Panc1 (cell line): ENCODE data around the gene YIF1A. TPM values are rescaled to one million over a fixed set of nuclear protein-coding genes. Genes with fewer than 3 reads are reported as not detected.
A peak's percentile ranks its signal among the peaks of the same experiment; 100 is the strongest.

Experiments used
- ATAC-seq: fragments of 200-7000 bp; cut with Tn5 transposase; 2 replicates; pipeline ENCODE4 v1.9.1; 2020; ENCODE audit warnings: mild to moderate bottlenecking, moderate library complexity
- BruUV-seq: library from RNA; stranded (reverse); fragments of 400-500 nt; replicated peaks from 2 replicates; lab custom pipeline; 2021; lab: Mats Ljungman, UMichigan
- CTCF ChIA-PET: fragments of 300-600 bp; sonication (Branson Sonifier 250); formaldehyde crosslinking; loops from one replicate; lab custom pipeline; 2022; ENCODE audit warnings: antibody characterized with exemption; lab: Charles Lee
- POLR2A ChIA-PET: fragments of 300-600 bp; sonication (Branson Sonifier 250); formaldehyde crosslinking; loops from one replicate; lab custom pipeline; 2022; ENCODE audit warnings: antibody characterized with exemption; lab: Charles Lee
- DNase-seq: peaks from one replicate; pipeline ENCODE4 v3.0.0-alpha.2; 2010; ENCODE audit warnings: low read depth, low spot score
- H3K27ac ChIP-seq: 2 replicates; pipeline ENCODE4 v1.5.1; 2011; ENCODE audit warnings: mild to moderate bottlenecking, low read length, inconsistent platforms
- H3K27me3 ChIP-seq: fragments of 200-500 bp; sonication (Bioruptor generic); 2 replicates; pipeline ENCODE4 v1.6.0; 2014; ENCODE audit warnings: low read length, inconsistent platforms; ENCODE audit not compliant: control insufficient read depth, insufficient read depth
- H3K36me3 ChIP-seq: fragments of 200-500 bp; sonication (Bioruptor generic); 2 replicates; pipeline ENCODE4 v1.5.1; 2014; ENCODE audit warnings: inconsistent platforms, mild to moderate bottlenecking, low read length, moderate library complexity; ENCODE audit not compliant: control insufficient read depth, insufficient read depth
- H3K4me1 ChIP-seq: 2 replicates; pipeline ENCODE4 v1.5.1; 2011; ENCODE audit warnings: inconsistent platforms, mild to moderate bottlenecking, low read length, moderate library complexity; ENCODE audit not compliant: control insufficient read depth, insufficient read depth
- H3K4me3 ChIP-seq, 2 experiments: 2 replicates each; pipeline ENCODE4 v1.5.1; 2011 to 2012; ENCODE audit warnings: low read depth in 2 of 2, low read length in 2 of 2, mild to moderate bottlenecking in 2 of 2, inconsistent platforms in 1 of 2, moderate library complexity in 1 of 2
- H3K9me3 ChIP-seq: fragments of 200-500 bp; sonication (Bioruptor generic); 2 replicates; pipeline ENCODE4 v1.5.1; 2014; ENCODE audit warnings: low read depth, mild to moderate bottlenecking, inconsistent platforms, low read length, moderate library complexity; ENCODE audit not compliant: control insufficient read depth, insufficient read depth
- POLR2AphosphoS5 ChIP-seq: IDR thresholded peaks from 2 replicates; pipeline ENCODE4 v1.6.1; 2012; ENCODE audit warnings: mild to moderate bottlenecking, low read depth, low read length, moderate library complexity
- SIN3A ChIP-seq: IDR thresholded peaks from 2 replicates; pipeline ENCODE4 v1.6.1; 2012; ENCODE audit warnings: low read depth, mild to moderate bottlenecking, low read length, moderate library complexity, borderline replicate concordance; ENCODE audit not compliant: insufficient read depth
- TCF7L2 ChIP-seq: IDR thresholded peaks from 2 replicates; pipeline ENCODE4 v1.6.1; 2011; ENCODE audit warnings: mild to moderate bottlenecking, low read depth, low read length, inconsistent platforms
- in situ Hi-C: cut with HindIII; loops from 2 replicates; pipeline ENCODE4 v1.10.0; 2016; ENCODE audit warnings: low sequenced_read_pairs, low pct_unique_long_range_greater_than_20kb
- intact Hi-C: fragments of 100-400 bp; cut with micrococcal nuclease; formaldehyde crosslinking; loops from one replicate; pipeline ENCODE4 v1.10.0; 2022; ENCODE audit not compliant: unreplicated experiment
- total RNA-seq: library from RNA; stranded (reverse); gene quantifications from one replicate; pipeline ENCODE4 v1.2.1, GENCODE V29; 2021; ENCODE audit not compliant: unreplicated experiment
- TF ChIP-seq, protein P1 (sequence below), 2 experiments: IDR thresholded peaks; 2 replicates each; pipeline ENCODE4 v1.6.1; 2011 to 2012; ENCODE audit warnings: low read depth in 2 of 2, control low read depth in 1 of 2, low read length in 1 of 2, mild to moderate bottlenecking in 1 of 2, moderate library complexity in 1 of 2; ENCODE audit not compliant: insufficient read depth in 1 of 2
- TF ChIP-seq, protein P2 (sequence below): fragments of 450-650 bp; IDR thresholded peaks from 2 replicates; pipeline ENCODE4 v1.5.1; 2017; ENCODE audit warnings: mild to moderate bottlenecking

The YIF1A gene
- total RNA-seq, 1 experiment from 2014 or later, result 196 TPM

DNA sequence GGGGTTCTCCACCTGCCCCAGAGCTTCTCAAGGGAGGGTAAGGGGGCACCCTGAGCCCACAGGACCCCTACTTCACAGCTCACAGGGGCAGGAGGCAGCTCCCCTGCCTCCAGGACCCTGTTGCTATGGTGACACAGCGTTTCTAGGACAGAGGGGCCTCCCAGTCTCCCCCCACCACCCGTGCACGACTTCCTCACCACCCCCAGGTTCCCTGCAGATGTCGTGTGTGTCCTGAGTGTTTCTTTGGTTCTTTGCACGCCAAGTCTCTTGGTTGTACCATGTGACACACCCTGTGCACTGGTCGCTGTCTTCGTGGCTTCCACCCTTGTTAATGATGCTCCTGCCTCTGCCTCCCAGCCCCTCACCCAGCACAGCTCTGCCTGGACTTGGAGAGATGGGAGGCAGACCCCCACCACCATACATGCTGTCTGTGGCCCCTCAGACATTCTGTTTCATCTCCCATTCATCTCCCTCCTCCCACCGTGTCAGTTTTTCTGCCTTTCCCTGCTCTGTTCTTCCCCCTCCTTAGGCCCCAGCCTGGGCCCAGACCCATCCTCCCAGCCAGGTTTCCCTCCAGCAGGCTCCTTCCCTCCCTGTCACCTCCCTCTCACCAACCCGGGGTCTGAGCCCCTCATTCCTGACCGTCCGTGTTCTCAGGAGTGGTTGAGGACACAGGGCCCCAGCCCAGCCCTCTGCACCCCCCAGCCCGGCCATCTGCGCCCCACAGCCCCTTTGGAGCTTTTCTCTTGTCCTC, 45.0 kb downstream of the YIF1A start:
- TSS peak; percentile 65 for BruUV-seq
- TF ChIP-seq POLR2AphosphoS5 (no peak), TCF7L2 (no peak), SIN3A (no peak)
- TF ChIP-seq, protein P1, sequence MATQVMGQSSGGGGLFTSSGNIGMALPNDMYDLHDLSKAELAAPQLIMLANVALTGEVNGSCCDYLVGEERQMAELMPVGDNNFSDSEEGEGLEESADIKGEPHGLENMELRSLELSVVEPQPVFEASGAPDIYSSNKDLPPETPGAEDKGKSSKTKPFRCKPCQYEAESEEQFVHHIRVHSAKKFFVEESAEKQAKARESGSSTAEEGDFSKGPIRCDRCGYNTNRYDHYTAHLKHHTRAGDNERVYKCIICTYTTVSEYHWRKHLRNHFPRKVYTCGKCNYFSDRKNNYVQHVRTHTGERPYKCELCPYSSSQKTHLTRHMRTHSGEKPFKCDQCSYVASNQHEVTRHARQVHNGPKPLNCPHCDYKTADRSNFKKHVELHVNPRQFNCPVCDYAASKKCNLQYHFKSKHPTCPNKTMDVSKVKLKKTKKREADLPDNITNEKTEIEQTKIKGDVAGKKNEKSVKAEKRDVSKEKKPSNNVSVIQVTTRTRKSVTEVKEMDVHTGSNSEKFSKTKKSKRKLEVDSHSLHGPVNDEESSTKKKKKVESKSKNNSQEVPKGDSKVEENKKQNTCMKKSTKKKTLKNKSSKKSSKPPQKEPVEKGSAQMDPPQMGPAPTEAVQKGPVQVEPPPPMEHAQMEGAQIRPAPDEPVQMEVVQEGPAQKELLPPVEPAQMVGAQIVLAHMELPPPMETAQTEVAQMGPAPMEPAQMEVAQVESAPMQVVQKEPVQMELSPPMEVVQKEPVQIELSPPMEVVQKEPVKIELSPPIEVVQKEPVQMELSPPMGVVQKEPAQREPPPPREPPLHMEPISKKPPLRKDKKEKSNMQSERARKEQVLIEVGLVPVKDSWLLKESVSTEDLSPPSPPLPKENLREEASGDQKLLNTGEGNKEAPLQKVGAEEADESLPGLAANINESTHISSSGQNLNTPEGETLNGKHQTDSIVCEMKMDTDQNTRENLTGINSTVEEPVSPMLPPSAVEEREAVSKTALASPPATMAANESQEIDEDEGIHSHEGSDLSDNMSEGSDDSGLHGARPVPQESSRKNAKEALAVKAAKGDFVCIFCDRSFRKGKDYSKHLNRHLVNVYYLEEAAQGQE (IDR thresholded peaks at IDR 0.05; ENCODE audit: insufficient read depth in 1 of 2, low read depth in 2 of 2, low read length in 1 of 2), result no peak
- TF ChIP-seq, protein P2, sequence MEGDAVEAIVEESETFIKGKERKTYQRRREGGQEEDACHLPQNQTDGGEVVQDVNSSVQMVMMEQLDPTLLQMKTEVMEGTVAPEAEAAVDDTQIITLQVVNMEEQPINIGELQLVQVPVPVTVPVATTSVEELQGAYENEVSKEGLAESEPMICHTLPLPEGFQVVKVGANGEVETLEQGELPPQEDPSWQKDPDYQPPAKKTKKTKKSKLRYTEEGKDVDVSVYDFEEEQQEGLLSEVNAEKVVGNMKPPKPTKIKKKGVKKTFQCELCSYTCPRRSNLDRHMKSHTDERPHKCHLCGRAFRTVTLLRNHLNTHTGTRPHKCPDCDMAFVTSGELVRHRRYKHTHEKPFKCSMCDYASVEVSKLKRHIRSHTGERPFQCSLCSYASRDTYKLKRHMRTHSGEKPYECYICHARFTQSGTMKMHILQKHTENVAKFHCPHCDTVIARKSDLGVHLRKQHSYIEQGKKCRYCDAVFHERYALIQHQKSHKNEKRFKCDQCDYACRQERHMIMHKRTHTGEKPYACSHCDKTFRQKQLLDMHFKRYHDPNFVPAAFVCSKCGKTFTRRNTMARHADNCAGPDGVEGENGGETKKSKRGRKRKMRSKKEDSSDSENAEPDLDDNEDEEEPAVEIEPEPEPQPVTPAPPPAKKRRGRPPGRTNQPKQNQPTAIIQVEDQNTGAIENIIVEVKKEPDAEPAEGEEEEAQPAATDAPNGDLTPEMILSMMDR, result no peak
- H3K4me3 ChIP-seq, result no peak overlapping the region
- intact Hi-C loops, result no loop called here
- H3K9me3 ChIP-seq, result no peaks in the 10 kb centered on the region
- DNase-seq (no peak), ATAC-seq (no peak)
- H3K27ac ChIP-seq, result no peak overlapping the region
- ChIA-PET POLR2A (no interaction called here), CTCF (no interaction called here)
- no peaks in the 10 kb centered on the region for H3K27me3 ChIP-seq
- in situ Hi-C loops, result no loop called here
- no peaks in the 10 kb centered on the region; the same call in 1 of the 2 replicates for H3K36me3 ChIP-seq
- no peaks in the 10 kb centered on the region for H3K4me1 ChIP-seq

DNA sequence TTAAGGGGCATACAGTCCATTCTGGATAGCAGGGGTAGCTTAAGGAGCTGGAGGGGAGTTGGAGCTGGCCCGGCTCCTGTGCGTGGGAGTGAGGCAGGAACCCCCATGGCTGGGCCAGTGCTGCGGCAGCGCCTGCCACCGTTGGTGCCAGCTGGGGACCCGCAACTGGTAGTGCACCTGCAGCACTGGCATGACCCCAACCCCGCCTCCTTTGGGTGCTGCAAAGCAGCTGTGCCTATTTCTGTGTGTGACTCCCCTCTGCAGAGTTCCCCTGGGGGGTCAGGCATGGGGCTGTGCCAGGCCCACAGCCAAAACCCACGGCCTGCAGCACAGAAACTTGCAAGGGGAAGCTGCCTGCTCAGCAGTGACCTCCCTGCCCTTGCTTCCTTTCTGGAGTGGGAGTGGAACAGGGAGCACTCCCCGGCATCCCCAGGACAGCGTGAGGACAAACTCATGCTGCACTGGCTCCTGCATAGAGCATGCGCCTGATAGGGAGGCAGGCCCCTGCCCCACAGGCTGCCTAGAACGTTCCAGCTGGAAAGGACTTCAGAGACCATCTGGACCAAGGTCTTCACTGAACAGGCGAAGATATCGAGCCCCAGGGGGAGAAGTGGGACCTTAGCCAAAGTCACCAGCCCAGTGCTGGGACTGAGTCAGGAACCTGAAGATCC, 46.7 kb downstream of the YIF1A start:
- Histone ChIP-seq H3K27ac (no peak overlapping the region), H3K4me1 (no peaks in the 10 kb centered on the region), H3K9me3 (no peaks in the 10 kb centered on the region), H3K4me3 (no peak overlapping the region), H3K27me3 (no peaks in the 10 kb centered on the region), H3K36me3 (no peaks in the 10 kb centered on the region; the same call in 1 of the 2 replicates)
- intact Hi-C loops (no loop called here), in situ Hi-C loops (no loop called here)
- ATAC-seq (no peak), DNase-seq (no peak)
- TF ChIP-seq TCF7L2 (no peak), SIN3A (no peak), POLR2AphosphoS5 (no peak)
- TF ChIP-seq, protein P1 (IDR thresholded peaks at IDR 0.05; ENCODE audit: insufficient read depth in 1 of 2, low read depth in 2 of 2, low read length in 1 of 2), result no peak
- TF ChIP-seq, protein P2, result no peak
- CTCF ChIA-PET, result interaction anchor here (0.6 kb wide), 2 partner anchors 15 to 170 kb away, joined by 3 to 4 read pairs; no protein-coding TSS in a partner anchor
- no TSS peak for BruUV-seq
- POLR2A ChIA-PET, result interaction anchor here (0.6 kb wide), 1 partner anchor 16 kb away, joined by 5 read pairs; no protein-coding TSS in a partner anchor
